ENCODE results near the gene SLC4A1AP. TPM values are rescaled to one million over a fixed set of nuclear protein-coding genes. Genes with fewer than 3 reads are reported as not detected.

The SLC4A1AP gene
- total and polyA plus RNA-seq, 10 of the 15 experiments (the other 5 are each of a cell fraction or from before 2014, with no cell fraction given), result 6.5 to 30.1 (median 21.5) TPM

GRCh38 chr2:27727257-27727656 is 63.6 kb downstream of the SLC4A1AP start:
- TF ChIP-seq PAX8 (IDR thresholded peaks at IDR 0.05) (no peak), FOXK2 (IDR thresholded peaks at IDR 0.05) (no peak), EZH2 (IDR thresholded peaks at IDR 0.05; ENCODE audit: borderline replicate concordance, control insufficient read depth, low read depth, low read length) (no peak), SMC3 (IDR thresholded peaks at IDR 0.05; ENCODE audit: borderline replicate concordance, low read length) (no peak), CEBPZ (IDR thresholded peaks at IDR 0.05; ENCODE audit: low read depth, low read length) (no peak), CBX5 (IDR thresholded peaks at IDR 0.05; ENCODE audit: low read depth) (no peak), KLF5 (IDR thresholded peaks at IDR 0.05; ENCODE audit: partially characterized antibody) (no peak), WRNIP1 (IDR thresholded peaks at IDR 0.05; ENCODE audit: borderline replicate concordance, low read depth, low read length) (no peak), SREBF1 (IDR thresholded peaks at IDR 0.05; ENCODE audit: low read length) (no peak), NRF1 (conservative IDR thresholded peaks at IDR 0.05; ENCODE audit: low read depth, low read length) (no peak), IRF3 (IDR thresholded peaks at IDR 0.05) (no peak), ATF3 (IDR thresholded peaks at IDR 0.05; ENCODE audit: borderline replicate concordance, extremely low read depth, low read depth, low read length) (no peak)
- intact Hi-C loops (cut with micrococcal nuclease; ENCODE audit: unreplicated experiment) (no loop called here), in situ Hi-C loops (cut with MboI) (no loop called here)
- BruUV-seq (replicated peaks), result no TSS peak
- FAIRE-seq, result no peak
- H3K79me2 ChIP-seq (ENCODE audit: control insufficient read depth, insufficient read depth, low read length), result no peaks in the 10 kb centered on the region
- ChIA-PET CTCF (interaction anchor here (1.8 kb wide), 1 partner anchor 13 kb away, joined by 5 read pairs; no protein-coding TSS in a partner anchor), RAD21 (ENCODE audit: unreplicated experiment) (no interaction called here), POLR2A (no interaction called here), SMC1A (ENCODE audit: uncharacterized antibody, unreplicated experiment) (interaction anchor here (0.6 kb wide), 1 partner anchor 8 kb away, joined by 3 read pairs; no protein-coding TSS in a partner anchor)
- H3K4me1 ChIP-seq (ENCODE audit: control insufficient read depth, insufficient read depth, low read length), result peaks cover 3% of the 10 kb centered on the region; the same call in 1 of the 2 replicates
- DNase-seq (ENCODE audit: low read depth, low spot score), result no peak
- no peak for ATAC-seq
- H4K20me1 ChIP-seq (ENCODE audit: control insufficient read depth, insufficient read depth), result no peaks in the 10 kb centered on the region
- H3K9me3 ChIP-seq (replicated peaks; ENCODE audit: control insufficient read depth, insufficient read depth, low read length), result no peaks in the 10 kb centered on the region
- no peaks in the 10 kb centered on the region for H3K27me3 ChIP-seq (replicated peaks in 1 of 2; ENCODE audit: control insufficient read depth in 2 of 2, insufficient read depth in 2 of 2, low read length in 1 of 2)
- H2AFZ ChIP-seq (ENCODE audit: control insufficient read depth, low read depth, low read length), result no peak overlapping the region
- 73% methylated on average over 9 of the region's 9 CpGs for WGBS (ENCODE audit: insufficient coverage, insufficient replicate concordance, low lambda C conversion rate, missing lambda C conversion rate)
- H3K4me2 ChIP-seq (ENCODE audit: control insufficient read depth, insufficient read depth), result no peak overlapping the region
- H3K4me3 ChIP-seq, result no peak overlapping the region
- H3K27ac ChIP-seq (ENCODE audit: control insufficient read depth, insufficient read depth), result no peak overlapping the region
- H3K9ac ChIP-seq (ENCODE audit: control insufficient read depth, insufficient read depth, low read length), result no peak overlapping the region
- H3K36me3 ChIP-seq (ENCODE audit: control insufficient read depth in 2 of 2, insufficient read depth in 2 of 2, low read length in 1 of 2), result no peaks in the 10 kb centered on the region
